HL-60 (cell line): Measurements from ENCODE around the gene FOXN1.

Experiments used
- DNase-seq, 2 experiments: peaks; one replicate each; pipeline ENCODE4 v3.0.0-alpha.2; 2010 to 2020; ENCODE audit warnings: low read depth in 1 of 2, low spot score in 1 of 2
- H3K27ac ChIP-seq: fragments of 250-450 bp; sonication (Bioruptor Pico); replicated peaks from 2 replicates; pipeline ENCODE4 v1.5.1; 2020; ENCODE audit warnings: mild to moderate bottlenecking, moderate library complexity
- H3K27me3 ChIP-seq: fragments of 250-450 bp; sonication (Bioruptor Pico); 2 replicates; pipeline ENCODE4 v1.5.1; 2021; ENCODE audit warnings: mild to moderate bottlenecking, moderate library complexity; ENCODE audit not compliant: insufficient read depth, poor library complexity, severe bottlenecking
- H3K4me3 ChIP-seq: replicated peaks from 2 replicates; pipeline ENCODE4 v1.5.1; 2011; ENCODE audit warnings: mild to moderate bottlenecking, control low read depth, low read length; ENCODE audit not compliant: insufficient read depth
- GABPA ChIP-seq: IDR thresholded peaks from 2 replicates; pipeline ENCODE4 v1.6.1; 2012; ENCODE audit warnings: low read depth
- POLR2AphosphoS5 ChIP-seq: IDR thresholded peaks from 2 replicates; pipeline ENCODE4 v1.6.1; 2012; ENCODE audit warnings: low read depth
- SPI1 ChIP-seq: IDR thresholded peaks from 2 replicates; pipeline ENCODE4 v1.6.1; 2012; ENCODE audit warnings: low read depth, mild to moderate bottlenecking, borderline replicate concordance
- TF ChIP-seq, protein P1 (sequence below): IDR thresholded peaks from 2 replicates; pipeline ENCODE4 v1.6.1; 2012; ENCODE audit warnings: low read depth; ENCODE audit not compliant: insufficient replicate concordance
- TF ChIP-seq, protein P2 (sequence below): IDR thresholded peaks from one replicate; pipeline ENCODE4 v1.5.1; 2011; ENCODE audit warnings: low read length, control low read depth, inconsistent platforms; ENCODE audit not compliant: insufficient read depth

Gene FOXN1

DNA sequence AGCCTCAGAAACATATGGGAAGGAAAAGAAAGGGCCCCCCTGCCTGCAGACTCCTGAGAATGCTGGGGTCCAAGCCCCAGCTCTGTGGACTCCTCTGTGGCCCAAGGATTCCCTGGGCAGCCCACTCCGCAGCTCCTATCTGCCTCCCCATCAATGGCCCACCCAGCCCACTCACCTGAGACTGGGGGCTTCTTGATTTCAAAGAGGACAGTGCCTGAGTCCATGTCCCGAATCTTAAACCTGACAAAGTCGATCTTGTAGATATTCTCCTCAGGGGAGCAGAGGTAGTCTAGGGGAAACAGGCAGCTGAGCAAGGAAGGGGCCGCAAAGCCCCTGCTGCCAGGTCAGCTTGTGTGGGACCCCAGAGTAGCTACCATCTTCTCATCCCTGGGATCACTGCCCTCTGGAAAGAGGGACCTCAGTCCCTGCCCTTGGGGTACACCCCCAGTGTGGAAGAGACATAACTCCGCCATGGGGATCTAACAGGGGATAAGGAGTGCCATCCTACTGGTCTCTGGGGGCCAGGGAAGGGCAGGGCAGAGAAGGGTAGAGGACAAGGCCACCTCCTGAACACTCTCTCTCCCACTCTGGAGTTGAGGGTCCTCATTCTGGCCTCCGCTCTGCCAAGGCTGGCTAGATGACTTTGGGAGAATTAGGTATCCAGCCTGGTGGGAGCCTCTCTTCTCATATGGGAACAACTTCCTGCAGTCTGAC, 42.4 kb downstream of the FOXN1 start:
- no peak overlapping the region for H3K4me3 ChIP-seq
- H3K27me3 ChIP-seq, result no peaks in the 10 kb centered on the region
- TF ChIP-seq SPI1, result no peak
- TF ChIP-seq GABPA, result no peak
- TF ChIP-seq POLR2AphosphoS5, result no peak
- TF ChIP-seq, protein P1, sequence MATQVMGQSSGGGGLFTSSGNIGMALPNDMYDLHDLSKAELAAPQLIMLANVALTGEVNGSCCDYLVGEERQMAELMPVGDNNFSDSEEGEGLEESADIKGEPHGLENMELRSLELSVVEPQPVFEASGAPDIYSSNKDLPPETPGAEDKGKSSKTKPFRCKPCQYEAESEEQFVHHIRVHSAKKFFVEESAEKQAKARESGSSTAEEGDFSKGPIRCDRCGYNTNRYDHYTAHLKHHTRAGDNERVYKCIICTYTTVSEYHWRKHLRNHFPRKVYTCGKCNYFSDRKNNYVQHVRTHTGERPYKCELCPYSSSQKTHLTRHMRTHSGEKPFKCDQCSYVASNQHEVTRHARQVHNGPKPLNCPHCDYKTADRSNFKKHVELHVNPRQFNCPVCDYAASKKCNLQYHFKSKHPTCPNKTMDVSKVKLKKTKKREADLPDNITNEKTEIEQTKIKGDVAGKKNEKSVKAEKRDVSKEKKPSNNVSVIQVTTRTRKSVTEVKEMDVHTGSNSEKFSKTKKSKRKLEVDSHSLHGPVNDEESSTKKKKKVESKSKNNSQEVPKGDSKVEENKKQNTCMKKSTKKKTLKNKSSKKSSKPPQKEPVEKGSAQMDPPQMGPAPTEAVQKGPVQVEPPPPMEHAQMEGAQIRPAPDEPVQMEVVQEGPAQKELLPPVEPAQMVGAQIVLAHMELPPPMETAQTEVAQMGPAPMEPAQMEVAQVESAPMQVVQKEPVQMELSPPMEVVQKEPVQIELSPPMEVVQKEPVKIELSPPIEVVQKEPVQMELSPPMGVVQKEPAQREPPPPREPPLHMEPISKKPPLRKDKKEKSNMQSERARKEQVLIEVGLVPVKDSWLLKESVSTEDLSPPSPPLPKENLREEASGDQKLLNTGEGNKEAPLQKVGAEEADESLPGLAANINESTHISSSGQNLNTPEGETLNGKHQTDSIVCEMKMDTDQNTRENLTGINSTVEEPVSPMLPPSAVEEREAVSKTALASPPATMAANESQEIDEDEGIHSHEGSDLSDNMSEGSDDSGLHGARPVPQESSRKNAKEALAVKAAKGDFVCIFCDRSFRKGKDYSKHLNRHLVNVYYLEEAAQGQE, result no peak
- TF ChIP-seq, protein P2, sequence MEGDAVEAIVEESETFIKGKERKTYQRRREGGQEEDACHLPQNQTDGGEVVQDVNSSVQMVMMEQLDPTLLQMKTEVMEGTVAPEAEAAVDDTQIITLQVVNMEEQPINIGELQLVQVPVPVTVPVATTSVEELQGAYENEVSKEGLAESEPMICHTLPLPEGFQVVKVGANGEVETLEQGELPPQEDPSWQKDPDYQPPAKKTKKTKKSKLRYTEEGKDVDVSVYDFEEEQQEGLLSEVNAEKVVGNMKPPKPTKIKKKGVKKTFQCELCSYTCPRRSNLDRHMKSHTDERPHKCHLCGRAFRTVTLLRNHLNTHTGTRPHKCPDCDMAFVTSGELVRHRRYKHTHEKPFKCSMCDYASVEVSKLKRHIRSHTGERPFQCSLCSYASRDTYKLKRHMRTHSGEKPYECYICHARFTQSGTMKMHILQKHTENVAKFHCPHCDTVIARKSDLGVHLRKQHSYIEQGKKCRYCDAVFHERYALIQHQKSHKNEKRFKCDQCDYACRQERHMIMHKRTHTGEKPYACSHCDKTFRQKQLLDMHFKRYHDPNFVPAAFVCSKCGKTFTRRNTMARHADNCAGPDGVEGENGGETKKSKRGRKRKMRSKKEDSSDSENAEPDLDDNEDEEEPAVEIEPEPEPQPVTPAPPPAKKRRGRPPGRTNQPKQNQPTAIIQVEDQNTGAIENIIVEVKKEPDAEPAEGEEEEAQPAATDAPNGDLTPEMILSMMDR, result no peak
- H3K27ac ChIP-seq, result no peak overlapping the region
- no peak for DNase-seq

GRCh38 chr17:28549236-28550132, 43.3 kb downstream of the FOXN1 start:
- no peak overlapping the region for H3K4me3 ChIP-seq
- peak overlapping the region; percentile 50 for H3K27ac ChIP-seq
- H3K27me3 ChIP-seq, result no peaks in the 10 kb centered on the region
- TF ChIP-seq, protein P2, result no peak
- no peak for TF ChIP-seq POLR2AphosphoS5
- TF ChIP-seq GABPA, result no peak
- TF ChIP-seq, protein P1, result no peak
- TF ChIP-seq SPI1, result peak; percentile 79
- DNase-seq, result peak; percentile 62 to 63

DNA sequence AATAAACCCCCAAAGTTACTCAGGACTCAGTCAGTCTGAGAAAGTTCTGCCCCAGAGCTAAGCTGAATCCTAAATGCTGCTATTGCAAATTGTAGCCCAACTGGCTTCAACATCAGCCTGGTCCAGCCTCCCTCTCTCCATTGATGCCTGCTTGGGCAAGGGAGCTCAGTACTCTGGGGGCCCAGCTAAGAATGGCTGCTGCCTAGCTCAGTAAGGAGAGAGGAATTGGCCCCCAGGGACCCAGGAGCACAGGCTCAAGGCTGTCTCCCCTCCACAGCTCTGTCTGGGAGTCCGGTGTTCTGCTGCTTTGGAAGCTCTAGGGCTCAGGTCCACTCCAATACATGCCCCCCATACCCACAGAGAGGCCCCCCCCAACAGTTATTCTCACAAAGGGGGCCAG, 44.7 kb downstream of the FOXN1 start:
- no peak for DNase-seq
- Histone ChIP-seq H3K27me3 (no peaks in the 10 kb centered on the region), H3K27ac (no peak overlapping the region), H3K4me3 (no peak overlapping the region)
- TF ChIP-seq, protein P1, result no peak
